GM12873 (cell line): ENCODE data around the gene KCNJ15.
A peak's percentile ranks its signal among the peaks of the same experiment; 100 is the strongest.

Source experiments
- CTCF ChIP-seq: IDR thresholded peaks from 2 replicates; pipeline ENCODE4 v1.5.1; 2012; ENCODE audit warnings: low read depth, mild to moderate bottlenecking, moderate library complexity, low read length, control low read depth; ENCODE audit not compliant: insufficient read depth; ENCODE audit errors: missing control alignments

KCNJ15 gene

GRCh38 chr21:38256599-38257302 is at the start of gene KCNJ15:
Gene KCNJ15 (plus strand): TSS chr21:38256991. CDS start chr21:38299262, 42,271 bp downstream.
- no peak for TF ChIP-seq CTCF

GRCh38 chr21:38208118-38208517 is 48.7 kb upstream of the KCNJ15 start:
- no peak for TF ChIP-seq CTCF

GRCh38 chr21:38211321-38211720 is 45.5 kb upstream of the KCNJ15 start:
- no peak for TF ChIP-seq CTCF

DNA sequence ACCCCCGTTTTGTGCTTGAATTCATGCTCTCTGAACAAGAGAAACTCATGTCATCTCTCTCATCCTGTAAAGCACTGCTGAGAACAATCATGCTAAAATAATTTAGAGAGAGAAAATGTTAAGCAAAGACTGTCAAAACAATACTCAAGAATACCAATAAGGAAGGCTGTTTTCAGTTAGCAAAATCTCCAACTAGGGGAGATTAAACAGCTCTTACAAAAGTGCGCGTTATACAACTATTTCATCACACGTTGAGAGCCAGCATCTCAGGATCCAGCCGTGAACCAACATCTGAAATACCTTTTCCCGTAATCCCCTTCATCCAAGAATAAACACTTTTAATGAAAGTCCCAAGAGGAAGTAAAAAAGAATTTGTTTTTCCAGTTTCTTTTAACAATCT is 44.1 kb upstream of the KCNJ15 start:
- no peak for TF ChIP-seq CTCF

DNA sequence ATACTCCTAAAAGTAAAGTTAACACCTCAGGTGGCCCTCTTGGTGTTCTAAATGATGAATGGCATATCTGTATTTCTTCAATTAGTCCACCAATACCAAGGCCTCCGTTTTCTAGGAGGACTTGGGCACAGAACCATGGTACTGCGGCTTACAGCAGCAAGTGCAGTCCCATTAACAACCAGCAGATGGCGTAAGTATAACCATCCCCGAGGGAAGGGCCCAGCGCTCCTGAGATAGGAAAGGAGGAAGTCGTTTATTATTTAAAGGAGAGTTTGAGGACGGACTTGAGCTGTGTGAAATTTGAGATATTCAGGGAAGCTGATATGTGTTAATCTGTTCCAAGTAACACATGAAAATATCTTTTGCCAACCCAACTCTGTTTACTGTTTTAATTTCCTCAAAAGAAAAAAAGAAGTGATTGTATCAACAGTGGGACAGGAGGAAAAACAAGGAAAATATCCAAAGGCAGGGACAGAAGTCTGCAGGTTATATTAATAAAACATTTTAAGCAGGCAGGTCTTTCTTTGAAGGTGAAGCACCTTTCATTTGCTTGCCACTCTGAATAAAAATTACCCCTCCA is 37.7 kb upstream of the KCNJ15 start:
- TF ChIP-seq CTCF = peak; percentile 89

GRCh38 chr21:38220270-38220737 is 36.5 kb upstream of the KCNJ15 start:
- no peak for TF ChIP-seq CTCF

DNA sequence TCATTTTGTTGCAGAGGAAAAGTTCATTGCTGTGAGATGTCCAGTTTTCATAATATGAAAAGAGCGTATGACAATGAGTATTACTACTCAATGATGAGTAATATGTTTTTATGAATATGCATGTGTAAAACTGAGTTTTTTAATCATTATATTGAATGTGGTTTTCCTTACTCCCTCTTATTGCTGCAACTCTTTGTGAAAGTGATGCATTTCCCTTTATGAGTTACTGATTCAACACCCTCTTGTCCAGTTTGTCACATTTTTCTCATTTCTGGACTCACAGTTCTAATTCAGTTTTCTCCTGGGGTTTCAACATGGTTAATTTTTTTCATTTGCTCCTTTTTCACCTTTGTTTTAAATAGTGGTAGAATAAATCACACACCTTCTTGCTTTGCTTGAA is 35.2 kb upstream of the KCNJ15 start:
- no peak for TF ChIP-seq CTCF
